SH-SY5Y (cell line): ENCODE measurements around the gene GPX5.

Experiments
- GATA2 ChIP-seq: IDR thresholded peaks from 2 replicates; pipeline ENCODE4 v1.6.1; 2011; ENCODE audit warnings: mild to moderate bottlenecking, low read depth, low read length
- GATA3 ChIP-seq: IDR thresholded peaks from 2 replicates; pipeline ENCODE4 v1.6.1; 2011; ENCODE audit warnings: low read depth, mild to moderate bottlenecking, low read length, moderate library complexity

- TF ChIP-seq GATA2 (no peak), GATA3 (no peak)
These were observed 16.3 kb downstream of the GPX5 start for GRCh38 chr6:28541996-28542395.
